Urinary bladder (tissue), 4 donors: ENCODE data around the gene PPIAL4G. TPM values are rescaled to one million over a fixed set of nuclear protein-coding genes. Genes with fewer than 3 reads are reported as not detected.
"Not testable (repeated sequence)": the region's sequence is repeated elsewhere in the genome, so short reads cannot be mapped to it uniquely, and the experiment has no call there.

Source experiments
- DNase-seq: peaks from one replicate; pipeline ENCODE4 v3.0.0-alpha.2; 2015; ENCODE audit errors: extremely low spot score
- H3K27ac ChIP-seq: one replicate; pipeline ENCODE4 v1.5.1; 2013; ENCODE audit warnings: low read depth, mild to moderate bottlenecking, moderate library complexity
- H3K36me3 ChIP-seq: one replicate; pipeline ENCODE4 v1.6.1; 2013; ENCODE audit warnings: mild to moderate bottlenecking, moderate library complexity; ENCODE audit not compliant: insufficient read depth
- H3K4me1 ChIP-seq: one replicate; pipeline ENCODE4 v1.6.1; 2013; ENCODE audit warnings: mild to moderate bottlenecking, moderate library complexity; ENCODE audit not compliant: insufficient read depth
- H3K4me3 ChIP-seq: one replicate; pipeline ENCODE4 v1.5.1; 2013; ENCODE audit warnings: low read depth, low read length
- WGBS: extraction: QIAGEN DNeasy Blood & Tissue Kit; methylation state at CpG from one replicate; pipeline ENCODE4 v1.1.7; 2013; 5-methylcytosine and 5-hydroxymethylcytosine counted together
- polyA plus RNA-seq: library from polyadenylated mRNA; stranded (reverse); fragments of 200-250 nt; gene quantifications from one replicate; pipeline ENCODE4 v1.2.3, GENCODE V29; 2013
- total RNA-seq: library from RNA; depleted of rRNA; stranded (reverse); fragments of >200 nt; gene quantifications from one replicate; pipeline ENCODE4 v1.2.3, GENCODE V29; 2014
- donor health status: healthy with polysubstance abuse.
- donor health status: healthy.

The PPIAL4G gene
- 0.05 TPM for total RNA-seq
- polyA plus RNA-seq: not detected

- 94% methylated on average over 12 of the region's 12 CpGs for WGBS
- H3K36me3 ChIP-seq, H3K27ac ChIP-seq, H3K4me1 ChIP-seq, DNase-seq, H3K4me3 ChIP-seq: not testable (repeated sequence)
These were observed at the start of gene PPIAL4G for GRCh38 chr1:148483029-148483428. Gene PPIAL4G (minus strand): TSS chr1:148483302. CDS start chr1:148483252, 50 bp downstream.

GRCh38 chr1:148532158-148532557 lies 49.1 kb upstream of the PPIAL4G start:
- not testable (repeated sequence) for H3K4me1 ChIP-seq, H3K36me3 ChIP-seq, H3K27ac ChIP-seq, H3K4me3 ChIP-seq, DNase-seq
- 71% methylated on average over 3 of the region's 4 CpGs for WGBS

GRCh38 chr1:148529101-148529567 lies 46.0 kb upstream of the PPIAL4G start:
- H3K36me3 ChIP-seq, H3K4me1 ChIP-seq, H3K27ac ChIP-seq, DNase-seq, H3K4me3 ChIP-seq: not testable (repeated sequence)
- WGBS: 3% methylated on average over 21 of the region's 25 CpGs

GRCh38 chr1:148528591-148528990 lies 45.5 kb upstream of the PPIAL4G start:
- DNase-seq, H3K36me3 ChIP-seq, H3K4me3 ChIP-seq, H3K27ac ChIP-seq, H3K4me1 ChIP-seq: not testable (repeated sequence)
- 0% methylated on average over 3 of the region's 24 CpGs for WGBS

DNA sequence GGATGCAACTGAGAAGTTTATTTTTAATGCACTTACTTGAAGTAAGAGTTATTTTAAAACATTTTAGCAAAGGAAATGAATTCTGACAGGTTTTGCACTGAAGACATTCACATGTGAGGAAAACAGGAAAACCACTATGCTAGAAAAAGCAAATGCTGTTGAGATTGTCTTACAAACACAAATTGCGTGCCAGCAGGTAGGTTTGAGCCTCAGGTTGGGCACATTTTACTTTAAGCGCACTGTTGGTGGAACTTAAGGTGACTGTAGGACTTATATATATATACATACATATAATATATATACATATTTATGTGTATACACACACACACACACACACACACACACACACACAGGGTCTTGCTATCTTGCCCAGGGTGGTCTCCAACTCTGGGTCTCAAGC lies 43.5 kb upstream of the PPIAL4G start:
- H3K4me1 ChIP-seq, DNase-seq, H3K27ac ChIP-seq, H3K36me3 ChIP-seq, H3K4me3 ChIP-seq: not testable (repeated sequence)
- WGBS: 95% methylated on average over 2 of the region's 2 CpGs

- not testable (repeated sequence) for H3K36me3 ChIP-seq, H3K27ac ChIP-seq, DNase-seq, H3K4me1 ChIP-seq, H3K4me3 ChIP-seq
- WGBS: 27% methylated on average over 18 of the region's 35 CpGs
These were observed 40.4 kb upstream of the PPIAL4G start for GRCh38 chr1:148523205-148524144.

GRCh38 chr1:148522561-148523204 lies 39.6 kb upstream of the PPIAL4G start:
- peak overlapping the region; percentile 29 for H3K4me3 ChIP-seq
- H3K4me1 ChIP-seq, H3K36me3 ChIP-seq: not testable (repeated sequence)
- peak overlapping the region; percentile 29 for H3K27ac ChIP-seq
- under 1% methylated on average over 30 of the region's 30 CpGs for WGBS
- peak; percentile 98 for DNase-seq

DNA sequence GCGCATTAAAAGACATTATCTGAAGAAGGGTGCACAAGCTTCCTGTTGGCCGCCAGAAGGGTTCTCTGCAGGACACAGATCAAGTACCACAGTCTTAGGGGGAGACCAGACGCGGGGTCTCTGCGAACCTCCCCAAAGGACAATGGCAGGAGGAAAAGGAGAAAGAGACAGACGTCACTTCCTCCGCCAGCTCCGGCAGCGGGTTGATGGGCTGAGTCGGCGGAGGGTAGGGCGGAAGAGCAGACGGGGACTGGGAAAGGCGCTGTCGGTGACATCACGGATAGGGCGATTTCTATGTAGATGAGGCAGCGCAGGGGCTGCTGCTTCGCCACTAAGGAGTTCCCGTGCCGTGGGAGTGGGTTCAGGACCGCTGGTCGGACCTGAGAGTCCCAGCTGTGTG lies 39.0 kb upstream of the PPIAL4G start:
- not testable (repeated sequence) for H3K4me3 ChIP-seq, H3K4me1 ChIP-seq, H3K36me3 ChIP-seq
- peak; percentile 83 for DNase-seq
- peak overlapping the region; percentile 23 for H3K27ac ChIP-seq
- whole genome bisulfite sequencing: under 1% methylated on average over 16 of the region's 23 CpGs

DNA sequence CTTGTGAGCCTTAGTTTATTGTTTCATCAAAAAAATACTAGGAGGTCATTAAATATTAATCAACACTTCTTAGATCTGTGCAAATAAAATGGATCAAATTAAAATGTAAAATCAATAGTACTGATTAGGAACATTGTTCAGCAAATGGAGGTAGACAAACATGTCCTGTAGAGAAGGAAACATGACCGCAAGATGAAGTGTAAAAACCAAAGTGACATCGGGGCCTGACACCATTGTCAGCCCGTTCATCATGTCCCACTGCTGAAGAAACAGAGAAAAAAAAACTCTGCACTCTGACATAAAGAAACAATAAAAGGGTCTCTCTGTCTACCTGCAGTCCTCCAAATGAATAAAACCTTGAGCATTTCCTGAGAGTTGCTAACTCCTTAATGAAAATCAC lies 31.2 kb upstream of the PPIAL4G start:
- H3K4me3 ChIP-seq: not testable (repeated sequence)

GRCh38 chr1:148512571-148513184 lies 29.6 kb upstream of the PPIAL4G start:
- 84% methylated on average over 9 of the region's 9 CpGs for WGBS

More for the DNA sequence above, 31.2 kb upstream of the PPIAL4G start:
- H3K27ac ChIP-seq, H3K4me1 ChIP-seq, H3K36me3 ChIP-seq, DNase-seq: not testable (repeated sequence)
- WGBS: no CpG with 5 or more reads among the region's 3 CpGs

GRCh38 chr1:148493933-148494332 lies 10.8 kb upstream of the PPIAL4G start:
- H3K36me3 ChIP-seq, H3K27ac ChIP-seq, DNase-seq, H3K4me3 ChIP-seq, H3K4me1 ChIP-seq: not testable (repeated sequence)

More at GRCh38 chr1:148512571-148513184, 29.6 kb upstream of the PPIAL4G start:
- not testable (repeated sequence) for DNase-seq, H3K4me3 ChIP-seq, H3K27ac ChIP-seq, H3K36me3 ChIP-seq, H3K4me1 ChIP-seq

- H3K4me1 ChIP-seq, DNase-seq, H3K27ac ChIP-seq, H3K4me3 ChIP-seq, H3K36me3 ChIP-seq: not testable (repeated sequence)
- WGBS: 70% methylated on average over 2 of the region's 4 CpGs
These were observed 2.0 kb downstream of the PPIAL4G start for GRCh38 chr1:148481134-148481533.

DNA sequence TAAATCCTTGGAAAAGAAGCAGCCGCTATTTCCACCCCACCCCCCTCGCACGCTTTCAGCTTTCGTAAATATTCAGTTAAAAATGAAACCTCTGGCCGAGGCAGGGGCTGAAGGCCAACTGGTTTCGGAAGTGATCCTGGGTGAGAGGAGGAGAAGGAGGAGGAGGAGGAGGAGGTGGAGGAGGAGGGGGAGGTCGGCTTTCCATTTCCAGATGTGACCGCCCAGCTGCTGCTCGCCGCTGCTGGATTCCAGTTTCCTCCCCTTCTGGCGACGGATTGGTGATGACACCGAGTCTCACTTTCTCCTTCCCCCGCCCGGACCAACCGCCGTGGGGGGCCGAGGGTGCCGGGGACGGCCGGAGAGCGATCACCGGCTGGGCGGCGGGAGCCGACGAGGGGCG lies 23.4 kb downstream of the PPIAL4G start:
- H3K4me3 ChIP-seq, H3K36me3 ChIP-seq, DNase-seq, H3K4me1 ChIP-seq, H3K27ac ChIP-seq: not testable (repeated sequence)
- 0% methylated on average over 4 of the region's 28 CpGs for WGBS
